ENCODE measurements around the gene SNRK. TPM values are rescaled to one million over a fixed set of nuclear protein-coding genes. Genes with fewer than 3 reads are reported as not detected.

SNRK gene
- total RNA-seq, 6 experiments from 2014 or later, result 10.0 to 13.8 (median 11.6) TPM

DNA sequence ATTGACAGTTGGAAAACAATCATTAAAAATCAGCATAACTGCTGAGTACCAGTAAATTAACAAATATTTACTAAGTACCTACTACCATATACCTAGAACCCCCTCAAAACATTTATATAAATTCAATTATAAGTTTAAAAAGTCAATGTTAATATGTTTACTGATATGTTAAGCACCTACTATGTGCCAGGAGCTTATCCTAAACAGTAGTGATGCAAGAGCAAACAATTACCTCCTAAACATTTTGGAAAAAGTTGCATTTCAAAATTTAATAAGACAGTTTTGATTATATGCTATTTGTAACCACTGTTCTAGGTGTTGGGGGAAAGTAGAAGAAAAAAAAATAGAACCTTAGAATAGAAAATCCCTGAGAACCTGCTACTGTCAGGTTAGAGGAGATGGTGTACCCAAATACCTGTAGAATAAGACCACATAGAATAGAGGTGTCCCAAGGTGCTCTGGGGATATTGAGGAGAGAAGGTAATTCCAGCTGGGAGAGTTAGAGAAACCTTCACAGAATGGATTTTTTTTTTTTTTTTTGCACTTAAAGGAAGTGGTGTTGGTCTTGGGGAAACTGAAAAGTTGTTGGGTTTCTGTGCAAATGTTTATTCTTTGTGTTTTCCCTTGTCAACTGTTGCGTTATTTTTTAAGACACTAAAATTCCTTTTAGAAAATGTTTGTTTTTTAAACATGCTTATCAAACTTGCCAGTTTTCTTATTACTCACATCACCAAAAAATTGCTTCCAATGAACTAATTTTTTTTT, 16.0 kb downstream of the SNRK start:
- Mint-ChIP-seq H3K9me3 (no peaks in the 10 kb centered on the region), H3K36me3 (ENCODE audit: low read depth) (peaks cover 9% of the 10 kb centered on the region; the same call in 1 of the 2 replicates), H3K27ac (no peak overlapping the region), H3K27me3 (ENCODE audit: insufficient read depth) (no peaks in the 10 kb centered on the region), H3K4me1 (ENCODE audit: low read depth) (peaks cover 8% of the 10 kb centered on the region), H3K4me3 (no peak overlapping the region)
- TF ChIP-seq, protein P1, sequence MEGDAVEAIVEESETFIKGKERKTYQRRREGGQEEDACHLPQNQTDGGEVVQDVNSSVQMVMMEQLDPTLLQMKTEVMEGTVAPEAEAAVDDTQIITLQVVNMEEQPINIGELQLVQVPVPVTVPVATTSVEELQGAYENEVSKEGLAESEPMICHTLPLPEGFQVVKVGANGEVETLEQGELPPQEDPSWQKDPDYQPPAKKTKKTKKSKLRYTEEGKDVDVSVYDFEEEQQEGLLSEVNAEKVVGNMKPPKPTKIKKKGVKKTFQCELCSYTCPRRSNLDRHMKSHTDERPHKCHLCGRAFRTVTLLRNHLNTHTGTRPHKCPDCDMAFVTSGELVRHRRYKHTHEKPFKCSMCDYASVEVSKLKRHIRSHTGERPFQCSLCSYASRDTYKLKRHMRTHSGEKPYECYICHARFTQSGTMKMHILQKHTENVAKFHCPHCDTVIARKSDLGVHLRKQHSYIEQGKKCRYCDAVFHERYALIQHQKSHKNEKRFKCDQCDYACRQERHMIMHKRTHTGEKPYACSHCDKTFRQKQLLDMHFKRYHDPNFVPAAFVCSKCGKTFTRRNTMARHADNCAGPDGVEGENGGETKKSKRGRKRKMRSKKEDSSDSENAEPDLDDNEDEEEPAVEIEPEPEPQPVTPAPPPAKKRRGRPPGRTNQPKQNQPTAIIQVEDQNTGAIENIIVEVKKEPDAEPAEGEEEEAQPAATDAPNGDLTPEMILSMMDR (IDR thresholded peaks at IDR 0.05), result no peak
- DNase-seq, result no peak

DNA sequence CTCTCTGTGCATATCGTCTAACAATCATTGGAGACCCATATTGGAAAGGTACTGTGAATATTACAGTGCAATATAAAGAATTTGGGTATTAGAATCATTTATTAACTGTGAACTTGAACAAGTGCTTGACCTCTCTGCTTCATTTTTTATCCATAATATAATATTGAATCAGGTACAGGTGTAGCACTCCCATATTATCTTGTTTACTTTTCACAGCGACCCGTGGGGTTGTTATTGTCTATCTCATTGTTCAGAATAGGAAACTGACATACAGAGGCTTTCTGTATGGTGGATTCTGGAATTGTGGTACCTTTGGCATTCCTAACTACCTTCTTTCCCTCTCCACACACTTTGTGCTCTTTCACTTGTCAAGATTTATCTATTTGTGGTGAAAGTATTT, 17.8 kb downstream of the SNRK start:
- H3K9me3 Mint-ChIP-seq, result no peaks in the 10 kb centered on the region
- DNase-seq, result no peak
- H3K36me3 Mint-ChIP-seq (ENCODE audit: low read depth), result peaks cover 14% of the 10 kb centered on the region; the same call in 1 of the 2 replicates
- TF ChIP-seq, protein P1 (IDR thresholded peaks at IDR 0.05), result no peak
- peaks cover 19% of the 10 kb centered on the region for H3K4me1 Mint-ChIP-seq (ENCODE audit: low read depth)
- no peaks in the 10 kb centered on the region for H3K27me3 Mint-ChIP-seq (ENCODE audit: insufficient read depth)
- no peak overlapping the region for H3K27ac Mint-ChIP-seq
- no peak overlapping the region for H3K4me3 Mint-ChIP-seq

DNA sequence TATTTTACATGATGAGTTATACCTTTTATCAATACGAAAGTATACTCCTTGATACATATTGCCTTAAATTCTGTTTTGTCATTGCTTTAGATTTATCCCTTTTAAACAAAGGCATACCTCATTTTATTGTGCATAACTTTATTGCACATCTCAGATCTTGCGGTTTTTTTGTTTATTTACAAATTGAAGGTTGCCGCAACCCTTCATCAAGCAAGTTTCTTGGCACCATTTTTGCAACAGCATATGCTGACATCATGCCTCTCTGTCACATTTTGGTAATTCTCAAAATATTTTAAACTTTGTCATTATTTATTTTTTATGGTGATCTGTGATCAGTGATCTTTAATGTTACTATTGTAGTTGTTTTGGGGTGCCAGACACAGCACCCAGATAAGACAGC, 20.9 kb downstream of the SNRK start:
- no peak for DNase-seq
- Mint-ChIP-seq H3K4me3 (no peak overlapping the region), H3K4me1 (ENCODE audit: low read depth) (peaks cover 19% of the 10 kb centered on the region), H3K27me3 (ENCODE audit: insufficient read depth) (no peaks in the 10 kb centered on the region), H3K36me3 (ENCODE audit: low read depth) (peaks cover 18% of the 10 kb centered on the region), H3K27ac (no peak overlapping the region), H3K9me3 (no peaks in the 10 kb centered on the region)
- TF ChIP-seq, protein P1 (IDR thresholded peaks at IDR 0.05), result no peak

DNA sequence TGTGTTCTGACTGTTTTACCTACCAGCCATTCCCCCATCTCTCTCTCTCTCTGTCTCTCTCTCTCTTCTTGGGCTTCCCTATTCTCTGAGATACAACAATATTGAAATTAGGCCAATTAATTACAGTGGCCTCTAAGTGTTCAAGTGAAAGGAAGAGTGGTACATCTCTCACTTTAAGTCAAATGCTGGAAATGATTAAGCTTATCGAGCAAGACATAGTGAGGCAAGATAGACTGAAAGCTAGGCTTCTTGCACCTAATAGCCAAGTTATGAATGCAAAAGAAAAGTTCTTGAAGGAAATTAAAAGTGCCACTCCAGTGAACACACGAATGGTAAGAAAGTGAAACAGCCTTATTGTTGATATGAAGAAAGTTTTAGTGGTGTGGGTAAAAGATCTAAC, 21.3 kb downstream of the SNRK start:
- H3K9me3 Mint-ChIP-seq, result no peaks in the 10 kb centered on the region
- TF ChIP-seq, protein P1 (IDR thresholded peaks at IDR 0.05), result no peak
- H3K27ac Mint-ChIP-seq, result no peak overlapping the region
- DNase-seq, result no peak
- no peaks in the 10 kb centered on the region for H3K27me3 Mint-ChIP-seq (ENCODE audit: insufficient read depth)
- peaks cover 19% of the 10 kb centered on the region for H3K4me1 Mint-ChIP-seq (ENCODE audit: low read depth)
- peaks cover 21% of the 10 kb centered on the region for H3K36me3 Mint-ChIP-seq (ENCODE audit: low read depth)
- H3K4me3 Mint-ChIP-seq, result no peak overlapping the region

DNA sequence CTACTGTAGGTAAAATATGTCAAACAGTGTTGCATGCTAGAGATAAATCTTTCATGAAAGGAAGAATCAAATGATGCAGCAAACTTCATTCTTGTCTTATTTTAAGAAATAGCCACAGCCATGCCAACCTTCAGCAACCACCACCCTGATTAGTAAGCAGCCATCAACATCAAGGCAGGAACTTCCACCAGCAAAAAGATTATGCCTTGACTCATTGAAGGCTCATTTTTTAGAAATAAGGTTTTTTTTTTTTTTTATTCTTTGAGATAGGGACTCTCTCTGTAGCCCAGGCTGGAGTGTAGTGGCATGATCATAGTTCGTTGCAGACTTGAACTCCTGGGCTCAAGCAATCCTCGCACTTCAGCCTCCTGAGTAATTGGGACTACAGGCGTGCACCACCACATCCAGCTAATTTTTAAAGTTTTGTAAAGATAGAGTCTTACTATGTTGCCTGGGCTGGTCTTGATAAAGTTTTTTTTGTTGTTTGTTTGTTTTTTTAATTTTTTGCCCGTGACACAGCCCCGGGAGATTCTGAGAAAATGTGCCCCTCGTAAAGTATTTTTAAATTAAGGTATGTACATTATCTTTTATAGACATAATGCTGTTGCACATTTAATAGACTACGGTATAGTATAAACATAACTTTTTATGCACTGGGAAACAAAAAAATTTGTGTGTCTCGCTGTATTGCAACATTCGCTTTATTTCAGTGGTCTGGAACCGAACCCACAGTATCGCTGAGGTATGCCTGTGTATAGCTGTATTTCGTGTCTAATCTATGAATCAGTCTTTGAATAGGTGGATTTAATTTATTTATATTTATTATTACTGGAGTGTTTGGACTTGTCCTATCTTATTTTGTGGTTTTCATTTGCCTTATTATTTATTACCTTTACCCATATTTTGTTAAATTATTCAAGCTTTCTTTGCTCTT, 23.3 kb downstream of the SNRK start:
- no peak overlapping the region for H3K27ac Mint-ChIP-seq
- DNase-seq, result no peak
- H3K27me3 Mint-ChIP-seq (ENCODE audit: insufficient read depth), result no peaks in the 10 kb centered on the region
- TF ChIP-seq, protein P1 (IDR thresholded peaks at IDR 0.05), result no peak
- no peak overlapping the region for H3K4me3 Mint-ChIP-seq
- peaks cover 19% of the 10 kb centered on the region for H3K4me1 Mint-ChIP-seq (ENCODE audit: low read depth)
- H3K9me3 Mint-ChIP-seq, result no peaks in the 10 kb centered on the region
- peaks cover 21% of the 10 kb centered on the region for H3K36me3 Mint-ChIP-seq (ENCODE audit: low read depth)
